HG02623 (cell line): ENCODE data around the gene NPIPA5.
"Not testable (repeated sequence)": the region's sequence is repeated elsewhere in the genome, so short reads cannot be mapped to it uniquely, and the experiment has no call there.

Experiments used
- ATAC-seq: cut with Tn5 transposase; IDR thresholded peaks from one replicate; pipeline ENCODE4 v1.9.1; 2021; ENCODE audit warnings: moderate library complexity; ENCODE audit not compliant: unreplicated experiment

NPIPA5 gene

DNA sequence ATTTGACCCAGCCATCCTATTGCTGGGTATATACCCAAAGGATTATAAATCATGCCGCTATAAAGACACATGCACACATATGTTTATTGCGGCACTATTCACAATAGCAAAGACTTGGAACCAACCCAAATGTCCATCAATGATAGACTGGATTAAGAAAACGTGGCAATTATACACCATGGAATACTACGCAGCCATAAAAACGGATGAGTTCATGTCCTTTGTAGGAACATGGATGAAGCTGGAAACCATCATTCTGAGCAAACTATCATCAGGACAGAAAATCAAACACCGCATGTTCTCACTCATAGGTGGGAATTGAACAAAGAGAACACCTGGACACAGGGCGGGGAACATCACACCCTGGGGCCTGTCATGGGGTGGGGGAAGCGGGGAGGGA lies 14.9 kb upstream of the NPIPA5 start:
- ATAC-seq: not testable (repeated sequence)

DNA sequence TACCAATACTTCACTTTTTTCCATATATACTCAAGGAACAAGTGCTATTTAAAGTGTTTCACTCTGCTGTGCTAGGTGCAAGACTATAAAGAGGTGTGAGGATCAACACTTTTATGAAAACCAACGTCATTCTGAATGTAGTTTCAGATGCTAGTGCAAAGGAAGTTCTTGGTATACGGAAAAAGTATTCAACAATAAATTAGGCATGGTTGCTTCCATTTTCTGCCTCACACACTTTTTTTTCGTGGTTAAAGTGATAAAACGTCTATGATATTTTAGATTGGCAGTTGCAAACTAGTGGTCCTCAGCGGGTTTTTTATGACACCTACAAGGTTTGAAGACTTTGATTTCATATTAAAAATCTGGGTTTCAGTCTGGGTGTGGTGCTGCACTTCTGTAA lies 11.8 kb upstream of the NPIPA5 start:
- ATAC-seq: not testable (repeated sequence)

DNA sequence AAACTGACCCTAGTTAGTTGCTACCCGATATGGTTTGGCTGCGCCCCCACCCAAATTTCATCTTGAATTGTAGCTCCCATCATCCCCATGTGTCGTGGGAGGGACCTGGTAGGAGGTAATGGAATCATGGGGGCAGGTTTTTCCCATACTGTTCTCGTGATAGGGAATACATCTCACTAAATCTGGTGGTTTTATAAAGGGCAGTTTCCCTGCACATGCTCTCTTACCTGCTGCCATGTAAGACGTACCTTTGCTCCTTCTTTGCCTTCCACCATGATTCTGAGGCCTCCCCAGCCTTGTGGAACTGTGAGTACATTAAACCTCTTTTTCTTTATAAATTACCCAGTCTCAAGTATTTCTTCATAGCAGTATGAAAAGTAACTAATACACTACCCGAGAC lies 10.0 kb upstream of the NPIPA5 start:
- ATAC-seq: not testable (repeated sequence)

DNA sequence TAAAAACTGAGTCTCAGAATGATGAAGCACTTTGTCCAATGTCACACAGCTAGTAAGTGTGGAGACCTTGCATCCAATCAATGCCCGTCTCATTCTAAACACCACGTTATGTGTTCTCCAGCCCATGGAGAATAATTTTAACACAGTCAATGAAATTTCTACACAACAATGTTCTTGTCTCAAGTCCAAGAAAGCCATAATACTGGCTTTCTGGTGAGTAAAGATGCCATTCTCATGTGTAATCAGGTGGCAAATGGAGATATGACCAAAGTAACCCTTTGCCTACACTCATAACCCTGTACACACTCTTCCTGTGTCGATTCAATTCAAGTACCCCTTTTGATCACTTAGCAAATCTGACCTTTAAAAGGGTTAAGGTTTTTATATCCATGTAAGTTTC lies 4.7 kb upstream of the NPIPA5 start:
- not testable (repeated sequence) for ATAC-seq

DNA sequence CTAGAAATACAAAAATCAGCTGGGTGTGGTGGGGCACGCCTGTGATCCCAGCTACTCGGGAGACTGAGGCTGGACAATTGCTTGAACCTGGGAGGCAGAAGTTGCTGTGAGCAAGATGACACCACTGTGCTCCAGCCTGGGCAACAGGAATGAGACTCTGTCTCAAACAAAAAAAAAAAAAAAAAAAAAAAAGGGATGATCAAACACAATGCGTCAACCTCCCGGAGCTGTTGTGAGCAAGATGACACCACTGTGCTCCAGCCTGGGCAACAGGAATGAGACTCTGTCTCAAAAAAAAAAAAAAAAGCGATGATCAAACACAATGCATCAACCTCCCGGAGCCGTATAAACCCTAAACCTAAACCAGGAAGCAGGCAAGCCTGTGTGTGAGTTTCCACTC lies 20.6 kb downstream of the NPIPA5 start:
- ATAC-seq: not testable (repeated sequence)

DNA sequence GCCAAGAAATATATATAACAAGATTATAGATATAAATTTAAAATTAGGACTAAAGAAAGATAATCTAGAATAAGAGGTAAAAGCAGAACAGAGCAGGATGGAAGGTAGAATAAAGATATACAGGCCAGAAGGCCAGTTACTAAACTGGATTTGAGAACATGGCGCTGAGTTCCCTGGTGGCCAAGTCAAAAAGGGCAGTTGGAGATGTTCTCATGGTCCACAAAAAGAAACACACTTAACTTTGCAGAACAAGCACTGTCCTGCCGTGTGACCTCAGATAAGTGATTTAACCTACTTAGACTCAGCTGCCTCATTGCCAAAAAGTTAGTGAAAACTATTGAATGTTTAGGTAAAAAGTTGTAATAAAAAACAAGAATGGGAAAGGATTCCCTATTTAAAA lies 23.2 kb downstream of the NPIPA5 start:
- not testable (repeated sequence) for ATAC-seq

DNA sequence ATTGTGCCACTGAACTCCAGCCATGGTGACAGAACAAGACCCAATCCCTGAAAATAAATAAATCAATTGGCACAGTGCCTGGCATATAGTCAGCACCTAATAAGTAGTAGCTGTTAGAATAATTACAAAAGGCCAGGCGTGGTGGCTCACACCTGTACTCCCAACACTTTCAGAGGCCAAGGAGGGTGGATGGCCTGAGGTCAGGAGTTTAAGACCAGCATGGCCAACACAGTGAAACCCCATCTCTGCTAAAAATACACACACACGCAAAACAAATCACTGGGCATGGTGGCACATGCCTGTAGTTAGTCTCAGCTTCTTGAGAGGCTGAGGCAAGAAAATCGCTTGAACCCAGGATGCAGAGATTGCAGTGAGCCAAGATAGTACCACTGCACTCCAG lies 25.2 kb downstream of the NPIPA5 start:
- not testable (repeated sequence) for ATAC-seq

DNA sequence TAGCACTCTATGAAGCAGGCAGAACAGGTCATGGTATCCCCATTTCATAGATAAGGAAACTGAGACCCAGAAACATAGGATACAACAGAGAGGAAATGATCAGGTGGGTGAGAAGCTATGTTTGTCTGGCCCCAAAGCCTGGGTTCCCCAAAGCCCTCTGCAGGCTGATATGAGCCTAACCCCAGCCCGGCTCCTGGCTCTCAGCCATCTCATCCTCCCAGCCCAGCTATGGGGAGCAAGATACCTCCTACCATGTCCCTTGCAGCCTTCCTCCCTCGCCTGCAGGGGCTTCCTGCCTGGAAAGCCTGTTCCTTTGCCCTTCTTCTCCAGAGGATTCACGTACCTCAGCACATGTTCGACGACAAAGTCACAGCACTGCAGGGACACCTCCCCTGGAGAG lies 26.3 kb downstream of the NPIPA5 start:
- not testable (repeated sequence) for ATAC-seq

DNA sequence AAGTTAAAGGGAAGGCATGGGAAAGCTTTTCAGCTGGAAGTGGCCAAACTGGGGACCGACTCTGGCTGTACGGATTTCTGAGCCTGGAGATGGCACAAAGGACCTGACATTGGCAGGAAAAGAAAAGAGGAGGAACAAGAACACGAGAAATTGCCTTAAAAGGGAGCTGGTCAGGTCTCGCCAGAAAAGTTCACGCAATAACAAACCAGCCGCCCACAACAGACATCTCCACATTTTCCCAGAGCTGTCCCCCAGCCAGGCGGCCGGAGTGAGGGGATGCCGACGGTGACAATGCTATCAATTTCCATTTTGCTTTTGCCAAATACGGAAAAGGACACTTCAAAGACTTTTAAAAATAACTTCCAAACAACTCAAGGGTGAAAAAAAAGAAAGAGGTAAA lies 26.8 kb downstream of the NPIPA5 start:
- not testable (repeated sequence) for ATAC-seq

DNA sequence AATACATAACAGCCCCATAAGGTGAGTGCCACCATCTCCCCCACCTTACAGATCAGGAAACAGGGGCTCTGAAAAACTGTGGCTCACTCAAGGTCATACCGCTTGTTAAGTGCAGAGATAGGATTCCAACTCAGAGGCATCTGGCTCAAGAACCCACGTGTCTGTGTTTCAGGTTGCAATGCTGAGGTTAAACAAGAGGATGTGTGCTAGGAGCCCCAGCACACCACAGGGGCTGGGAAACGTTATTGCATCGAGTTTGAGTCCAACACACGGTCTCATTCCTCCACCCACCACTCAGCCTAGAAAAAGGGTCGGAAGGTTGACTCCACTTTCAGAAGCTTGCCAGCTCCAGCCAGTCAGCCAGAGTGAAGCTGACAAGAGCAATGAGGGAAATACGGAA lies 29.4 kb downstream of the NPIPA5 start:
- ATAC-seq: not testable (repeated sequence)

DNA sequence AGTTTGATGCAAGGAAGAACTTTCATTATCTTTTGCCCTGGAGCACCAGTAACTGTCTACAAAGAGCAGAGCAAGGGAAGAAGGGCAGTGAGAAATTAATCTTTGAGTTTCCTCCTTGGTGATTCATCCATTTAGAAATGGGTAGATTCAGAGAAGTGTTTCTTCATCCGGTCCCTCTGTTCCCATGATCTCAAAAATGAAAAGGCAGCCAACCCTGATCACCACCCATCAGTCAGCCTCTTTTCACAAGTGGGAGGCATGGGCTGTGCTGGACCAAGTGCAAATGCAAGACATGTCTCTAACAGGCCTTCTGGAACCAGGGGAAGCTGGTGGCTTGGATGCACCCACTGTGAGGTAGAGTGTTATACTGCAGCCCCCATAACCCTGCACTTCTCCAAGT lies 35.8 kb downstream of the NPIPA5 start:
- not testable (repeated sequence) for ATAC-seq

DNA sequence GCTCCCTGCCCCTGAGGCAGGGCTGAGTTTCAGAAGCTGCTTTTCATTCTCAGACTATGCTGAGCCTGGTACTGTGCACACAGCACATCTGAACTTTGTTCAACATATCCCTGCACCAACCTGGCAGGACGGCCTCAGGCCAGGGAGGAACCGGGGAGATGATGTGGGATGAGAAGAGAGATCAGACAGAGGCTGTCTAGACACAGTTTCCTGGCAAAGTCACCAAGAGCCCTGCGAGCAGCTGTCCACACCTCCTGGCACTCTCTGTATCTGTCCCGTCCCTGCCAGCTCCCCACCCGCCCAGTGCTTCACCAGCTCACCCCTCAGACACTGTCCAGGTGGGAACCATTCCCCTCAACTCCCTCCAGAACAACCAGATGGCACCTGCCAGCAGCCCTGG lies 39.1 kb downstream of the NPIPA5 start:
- ATAC-seq: not testable (repeated sequence)

DNA sequence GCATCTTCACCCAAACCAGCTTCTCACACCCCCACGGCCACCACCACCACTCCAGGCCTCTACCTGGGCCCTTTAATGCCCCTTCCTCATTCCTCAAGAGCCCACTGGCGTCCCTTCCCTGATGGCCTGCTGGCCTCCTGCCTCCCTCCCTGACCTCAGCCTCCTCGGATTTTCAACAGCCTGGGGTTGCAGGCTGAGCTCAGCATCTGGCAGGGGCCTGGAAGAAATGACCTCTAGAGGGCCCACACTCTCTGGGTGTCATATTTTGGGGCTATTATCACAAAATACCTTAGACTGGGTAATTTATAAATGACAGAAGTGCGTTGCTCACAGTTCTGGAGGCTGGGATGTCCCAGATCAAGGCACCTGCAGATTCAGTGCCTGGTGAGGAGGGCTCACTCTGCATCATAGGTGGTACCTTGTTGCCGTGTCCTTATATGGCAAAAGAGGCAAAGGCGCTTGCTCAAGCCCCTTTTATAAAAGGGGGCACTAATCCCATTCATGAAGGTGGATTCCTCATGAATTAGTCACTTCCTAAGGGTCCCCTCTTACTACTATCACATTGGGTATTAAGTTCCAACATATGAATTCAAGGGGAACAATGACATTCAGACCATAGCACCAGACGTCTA lies 40.0 kb downstream of the NPIPA5 start:
- not testable (repeated sequence) for ATAC-seq

DNA sequence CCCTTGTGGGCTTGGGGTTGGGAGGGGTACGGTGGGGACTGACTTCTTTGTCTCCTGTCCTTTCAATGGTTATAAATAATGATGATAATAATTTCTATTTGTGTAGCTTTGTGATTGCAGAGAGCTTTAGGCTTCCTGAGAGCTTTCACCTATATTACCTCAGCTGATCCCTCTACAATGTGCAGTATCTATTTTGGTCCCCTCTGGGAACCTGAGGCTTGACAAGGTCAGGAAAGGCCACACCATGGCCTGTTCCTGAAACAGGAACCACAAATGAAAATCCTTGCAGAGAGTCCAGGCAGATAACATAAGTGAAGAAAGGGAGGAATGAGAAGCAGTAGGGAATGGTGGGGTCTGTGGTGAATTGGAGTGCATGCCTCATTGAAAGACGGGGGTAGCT lies 42.5 kb downstream of the NPIPA5 start:
- not testable (repeated sequence) for ATAC-seq

DNA sequence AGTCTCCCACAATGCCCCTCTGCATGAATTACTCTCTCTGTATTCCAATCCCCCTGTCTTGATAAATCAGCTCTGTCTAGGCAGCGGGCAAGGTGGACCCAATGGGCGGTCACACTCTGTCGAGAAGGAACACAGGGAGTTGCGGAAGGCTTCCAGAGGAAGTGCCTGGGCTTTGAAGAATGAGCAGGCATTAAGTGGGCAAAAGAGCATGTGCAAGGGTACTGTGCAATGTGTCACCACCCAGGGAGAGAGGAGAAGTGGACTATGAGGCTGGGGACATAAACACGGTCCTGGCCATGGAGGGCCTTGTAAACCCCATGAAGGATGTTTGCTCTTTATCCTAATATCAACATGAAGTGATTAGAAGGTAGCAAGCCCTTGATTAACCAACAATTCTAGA lies 44.1 kb downstream of the NPIPA5 start:
- not testable (repeated sequence) for ATAC-seq

DNA sequence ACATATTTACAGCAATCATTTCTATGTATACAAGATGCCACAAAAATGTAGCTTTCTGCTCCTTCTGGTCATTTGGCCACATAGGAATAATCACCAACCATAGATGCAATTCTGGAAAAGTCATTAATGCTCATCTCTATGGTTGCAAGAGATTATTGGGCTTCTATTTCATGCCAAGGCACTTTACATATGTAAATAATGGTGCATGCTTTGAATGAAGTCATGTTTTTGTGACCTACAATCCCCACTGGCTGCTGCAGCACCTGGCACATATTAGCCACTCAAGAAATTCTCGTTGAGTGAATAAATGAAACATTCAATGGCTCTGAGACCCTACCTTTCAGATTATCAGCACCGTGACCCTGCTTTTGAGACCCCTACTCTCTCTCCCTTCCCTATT lies 47.1 kb downstream of the NPIPA5 start:
- not testable (repeated sequence) for ATAC-seq

DNA sequence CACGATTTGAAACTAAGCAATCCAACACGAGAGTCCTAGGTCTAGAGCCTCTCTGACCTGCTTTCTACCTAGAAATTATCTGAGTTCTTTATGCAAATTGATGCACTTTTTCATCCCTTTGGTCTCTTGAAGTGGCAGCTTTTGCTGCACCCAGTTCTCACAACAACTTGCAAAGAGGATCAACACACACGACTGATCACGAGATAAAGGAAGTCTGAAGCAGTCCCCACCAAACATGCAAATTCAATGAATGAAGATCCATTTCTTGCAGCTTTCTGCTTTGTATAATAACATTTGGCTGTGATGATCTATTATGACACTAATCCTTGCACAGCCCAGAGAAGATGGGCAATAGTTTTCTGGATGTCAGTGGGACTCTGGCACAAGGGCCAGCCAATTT lies 53.1 kb downstream of the NPIPA5 start:
- not testable (repeated sequence) for ATAC-seq

DNA sequence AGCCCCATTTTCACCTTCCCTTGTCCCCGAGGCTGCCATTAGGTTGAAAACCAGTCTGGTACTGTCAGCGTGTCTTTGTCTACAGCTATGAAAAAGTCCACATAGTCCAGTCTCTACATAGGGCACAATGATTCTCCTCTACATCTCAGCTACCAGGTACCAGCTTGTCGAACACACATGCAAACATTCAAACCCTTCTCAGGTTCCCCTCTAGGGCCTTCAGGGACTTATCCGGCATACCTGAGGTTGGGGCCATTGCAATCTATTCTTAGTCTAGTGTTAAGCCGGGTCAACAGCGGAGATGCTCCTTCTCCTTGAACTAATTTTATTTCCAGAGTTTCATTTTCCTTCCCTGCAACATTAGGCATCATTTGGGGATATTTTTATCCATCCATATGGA lies 54.7 kb downstream of the NPIPA5 start:
- ATAC-seq: not testable (repeated sequence)

DNA sequence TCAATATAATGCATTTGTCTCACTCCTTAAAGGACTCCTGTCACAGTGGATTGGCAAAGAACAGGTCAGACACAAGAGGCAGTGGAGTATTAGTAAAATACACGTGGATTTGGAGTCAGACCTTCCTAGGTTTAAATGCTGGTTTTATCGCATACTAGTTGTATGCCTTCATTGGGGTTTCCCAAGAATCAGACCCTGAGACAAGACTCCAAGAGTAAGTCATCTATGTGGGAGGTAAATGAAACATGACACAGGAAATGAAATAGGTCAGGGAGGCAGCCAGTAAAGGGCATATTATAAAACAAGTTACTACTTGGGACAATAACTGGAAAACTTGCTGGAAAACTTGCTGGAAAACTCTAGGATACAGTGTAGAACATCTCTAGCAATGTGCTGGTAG lies 56.9 kb downstream of the NPIPA5 start:
- ATAC-seq: not testable (repeated sequence)

DNA sequence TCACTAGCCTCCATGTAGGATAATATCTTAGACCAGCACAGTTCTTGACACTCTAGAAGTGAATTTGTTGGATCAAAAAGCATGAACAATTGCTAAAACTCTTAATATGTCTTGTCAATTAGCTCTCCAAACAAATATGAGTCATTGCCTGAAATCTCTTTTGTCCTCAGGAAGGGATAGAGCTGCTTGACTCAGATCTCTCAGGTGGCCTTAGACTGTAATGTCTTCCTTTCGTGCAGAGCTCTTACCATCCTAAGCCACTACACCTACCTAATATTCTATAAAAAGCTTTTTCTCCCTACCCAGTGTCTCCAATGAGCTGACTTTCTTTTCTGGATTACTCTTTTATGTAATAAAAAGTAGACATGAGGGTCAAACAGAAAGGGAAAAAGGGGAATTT lies 63.5 kb downstream of the NPIPA5 start:
- ATAC-seq: not testable (repeated sequence)
